Adrenal gland (tissue), 5 donors: Measurements from ENCODE around the gene BCL7B.
"Not testable (repeated sequence)": the region's sequence is repeated elsewhere in the genome, so short reads cannot be mapped to it uniquely, and the experiment has no call there.

Experiments used
- POLR2A ChIP-seq, 2 donors: fragments of 450-650 bp; IDR thresholded peaks; one replicate each; pipeline ENCODE4 v1.6.1; 2017; ENCODE audit warnings: antibody characterized with exemption in 2 of 2, mild to moderate bottlenecking in 2 of 2, moderate library complexity in 1 of 2
- TF ChIP-seq, protein P1 (sequence below), 6 experiments: fragments of 450-650 bp in 4 of 6; fragments of 200-600 bp in 2 of 6; sonication (generic) in 1 of 6; IDR thresholded peaks; 1 replicate in 5 of 6; 2 replicates in 1 of 6; pipeline versions ENCODE4 v1.5.1 to v1.8.0; 2016 to 2021; ENCODE audit warnings: antibody characterized with exemption in 6 of 6, mild to moderate bottlenecking in 2 of 6, moderate library complexity in 1 of 6
- donor health status: DM: no; HTN: no; CAD: no.

GRCh38 chr7:73526158-73526494, 31.4 kb downstream of the BCL7B start:
- TF ChIP-seq POLR2A (IDR thresholded peaks at IDR 0.05) = not testable (repeated sequence)
- TF ChIP-seq, protein P1, sequence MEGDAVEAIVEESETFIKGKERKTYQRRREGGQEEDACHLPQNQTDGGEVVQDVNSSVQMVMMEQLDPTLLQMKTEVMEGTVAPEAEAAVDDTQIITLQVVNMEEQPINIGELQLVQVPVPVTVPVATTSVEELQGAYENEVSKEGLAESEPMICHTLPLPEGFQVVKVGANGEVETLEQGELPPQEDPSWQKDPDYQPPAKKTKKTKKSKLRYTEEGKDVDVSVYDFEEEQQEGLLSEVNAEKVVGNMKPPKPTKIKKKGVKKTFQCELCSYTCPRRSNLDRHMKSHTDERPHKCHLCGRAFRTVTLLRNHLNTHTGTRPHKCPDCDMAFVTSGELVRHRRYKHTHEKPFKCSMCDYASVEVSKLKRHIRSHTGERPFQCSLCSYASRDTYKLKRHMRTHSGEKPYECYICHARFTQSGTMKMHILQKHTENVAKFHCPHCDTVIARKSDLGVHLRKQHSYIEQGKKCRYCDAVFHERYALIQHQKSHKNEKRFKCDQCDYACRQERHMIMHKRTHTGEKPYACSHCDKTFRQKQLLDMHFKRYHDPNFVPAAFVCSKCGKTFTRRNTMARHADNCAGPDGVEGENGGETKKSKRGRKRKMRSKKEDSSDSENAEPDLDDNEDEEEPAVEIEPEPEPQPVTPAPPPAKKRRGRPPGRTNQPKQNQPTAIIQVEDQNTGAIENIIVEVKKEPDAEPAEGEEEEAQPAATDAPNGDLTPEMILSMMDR (IDR thresholded peaks at IDR 0.05) = not testable (repeated sequence)
